ENCODE results near the gene MTHFD1L.

MTHFD1L gene

DNA sequence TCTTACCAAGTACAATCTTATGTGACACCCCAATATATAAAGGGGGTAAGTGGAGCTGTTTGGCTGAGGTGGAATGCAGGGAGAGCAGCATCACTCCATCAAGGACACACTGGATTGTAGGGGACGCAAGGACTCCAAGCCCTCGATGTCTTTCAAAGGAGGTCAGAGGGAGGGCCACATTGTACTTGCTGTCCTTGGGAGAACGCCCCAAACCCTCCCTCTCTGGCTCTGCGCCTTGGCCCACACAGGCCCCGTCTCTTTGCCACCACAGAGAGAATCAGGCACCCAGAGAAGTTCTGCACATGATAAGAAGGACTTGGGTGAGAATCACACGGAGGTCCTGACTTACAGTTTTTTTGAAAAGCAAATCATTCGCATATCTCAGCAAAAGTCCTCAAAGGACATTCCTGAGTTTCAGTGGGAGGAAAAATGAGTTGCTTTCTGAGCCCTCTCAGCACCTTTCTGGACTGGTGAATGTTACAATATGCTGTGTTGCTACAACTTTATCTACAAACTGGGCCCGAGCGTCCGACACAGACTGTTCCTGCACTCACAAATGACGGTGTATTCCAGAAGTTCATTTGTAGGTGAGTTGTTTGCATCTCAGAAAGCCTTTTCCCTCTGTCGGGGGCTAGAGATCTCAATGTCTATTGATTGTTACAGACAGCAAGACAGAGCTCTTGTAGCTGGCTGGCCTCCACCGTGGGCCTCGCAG lies 281.8 kb downstream of the MTHFD1L start:
- H3K9ac ChIP-seq (ENCODE audit: low read length) = no peak overlapping the region
- no peaks in the 10 kb centered on the region for H3K27me3 ChIP-seq (ENCODE audit: control insufficient read depth, insufficient read depth, low read length)
- H3K4me3 ChIP-seq (ENCODE audit: low read depth, low read length) = no peak overlapping the region
- H3K27ac ChIP-seq (ENCODE audit: low read depth, low read length) = no peak overlapping the region
- H3K36me3 ChIP-seq (ENCODE audit: control insufficient read depth, insufficient read depth, low read length) = no peaks in the 10 kb centered on the region
- no peaks in the 10 kb centered on the region for H3K9me3 ChIP-seq (ENCODE audit: control insufficient read depth, insufficient read depth, low read depth, low read length)
- H3K4me1 ChIP-seq (ENCODE audit: control insufficient read depth, insufficient read depth, low read length) = no peaks in the 10 kb centered on the region

- Histone ChIP-seq H3K9ac (ENCODE audit: low read length) (no peak overlapping the region), H3K4me3 (ENCODE audit: low read depth, low read length) (no peak overlapping the region), H3K27ac (ENCODE audit: low read depth, low read length) (no peak overlapping the region), H3K36me3 (ENCODE audit: control insufficient read depth, insufficient read depth, low read length) (no peaks in the 10 kb centered on the region), H3K4me1 (ENCODE audit: control insufficient read depth, insufficient read depth, low read length) (no peaks in the 10 kb centered on the region), H3K9me3 (ENCODE audit: control insufficient read depth, insufficient read depth, low read depth, low read length) (no peaks in the 10 kb centered on the region), H3K27me3 (ENCODE audit: control insufficient read depth, insufficient read depth, low read length) (no peaks in the 10 kb centered on the region)
These were observed 282.6 kb downstream of the MTHFD1L start for GRCh38 chr6:151148111-151148510.

DNA sequence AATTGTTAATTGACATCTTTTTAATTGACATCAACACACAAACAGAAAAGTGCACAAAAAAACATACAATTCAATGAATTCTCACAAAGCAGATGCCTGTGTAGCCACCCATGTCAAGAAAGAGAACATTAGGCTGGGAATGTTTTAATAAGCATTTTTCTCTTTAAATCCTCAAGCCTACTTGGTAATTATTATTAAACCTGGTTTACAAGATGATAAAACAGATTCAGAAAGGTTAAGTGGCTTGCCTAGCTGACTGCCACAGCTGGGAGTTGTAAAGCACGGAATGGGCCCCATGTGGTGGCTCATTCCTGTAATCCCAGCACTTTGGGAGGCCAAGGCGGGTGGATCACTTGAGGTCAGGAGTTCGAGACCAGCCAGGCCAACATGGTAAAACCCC lies 284.3 kb downstream of the MTHFD1L start:
- H3K9me3 ChIP-seq (ENCODE audit: control insufficient read depth, insufficient read depth, low read depth, low read length) = no peaks in the 10 kb centered on the region
- H3K36me3 ChIP-seq (ENCODE audit: control insufficient read depth, insufficient read depth, low read length) = no peaks in the 10 kb centered on the region
- no peak overlapping the region for H3K27ac ChIP-seq (ENCODE audit: low read depth, low read length)
- no peak overlapping the region for H3K4me3 ChIP-seq (ENCODE audit: low read depth, low read length)
- H3K27me3 ChIP-seq (ENCODE audit: control insufficient read depth, insufficient read depth, low read length) = no peaks in the 10 kb centered on the region
- no peak overlapping the region for H3K9ac ChIP-seq (ENCODE audit: low read length)
- no peaks in the 10 kb centered on the region for H3K4me1 ChIP-seq (ENCODE audit: control insufficient read depth, insufficient read depth, low read length)

Measured in HUES6 (cell line).